ENCODE measurements around the gene RGS6.
A peak's percentile ranks its signal among the peaks of the same experiment; 100 is the strongest.

Gene RGS6

DNA sequence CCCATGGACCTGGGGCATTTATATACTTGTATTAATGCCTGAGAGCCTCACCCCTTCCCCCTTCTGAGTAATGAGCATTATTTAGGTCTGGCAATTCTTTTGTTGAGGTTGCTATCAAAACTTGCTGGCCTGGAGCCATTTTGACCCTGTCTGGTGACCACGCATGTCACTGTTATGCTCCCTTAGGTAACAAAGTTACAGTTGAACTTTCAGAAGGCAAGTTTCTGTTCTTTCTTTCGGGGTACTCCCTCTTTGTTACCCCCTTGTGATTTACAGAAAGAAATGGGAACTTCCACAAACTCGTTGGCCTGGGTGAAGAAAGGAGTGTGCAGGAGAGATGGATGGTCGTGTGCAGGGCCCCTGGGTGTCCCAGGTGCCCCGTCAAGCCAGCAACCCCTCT, 656.3 kb downstream of the RGS6 start:
- DNase-seq (ENCODE audit: low read depth): no peak

DNA sequence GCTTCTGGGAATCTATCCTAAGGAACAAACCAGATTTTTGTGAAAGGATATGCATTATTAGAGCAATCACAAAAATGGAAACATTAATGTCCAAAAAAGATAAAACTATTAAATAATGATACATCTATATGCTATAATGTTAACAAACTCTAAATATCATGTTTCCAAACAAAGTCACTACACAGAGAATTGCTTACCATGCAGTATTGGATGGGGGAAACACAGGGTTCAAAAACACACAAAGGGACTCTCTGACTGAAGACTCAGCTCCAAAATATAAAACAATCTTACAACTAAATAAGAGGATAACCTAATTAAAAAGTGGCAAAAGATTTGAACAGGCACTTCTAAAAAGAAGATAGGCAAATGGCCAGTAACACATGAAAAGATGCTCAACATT, 657.4 kb downstream of the RGS6 start:
- DNase-seq (ENCODE audit: low read depth): no peak

DNA sequence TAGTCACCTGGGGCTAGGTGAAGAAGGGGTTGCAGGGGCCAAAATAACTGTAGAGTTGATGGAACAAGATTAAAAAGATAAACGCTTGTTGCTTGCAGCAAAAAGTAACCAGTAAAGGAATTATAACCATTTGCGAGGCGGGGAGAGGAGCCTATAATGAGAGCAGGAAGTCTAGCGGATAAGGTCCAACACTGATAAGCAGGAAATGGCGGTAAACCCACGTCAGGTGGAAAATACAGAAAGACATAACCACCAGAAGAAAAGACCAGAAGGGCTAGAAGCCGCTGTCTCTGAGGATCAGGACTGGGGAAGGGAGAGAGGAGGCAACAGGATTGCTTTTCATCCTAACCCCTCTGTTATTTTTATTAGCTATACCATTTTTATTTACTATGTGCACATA, 658.3 kb downstream of the RGS6 start:
- DNase-seq (ENCODE audit: low read depth): no peak

DNA sequence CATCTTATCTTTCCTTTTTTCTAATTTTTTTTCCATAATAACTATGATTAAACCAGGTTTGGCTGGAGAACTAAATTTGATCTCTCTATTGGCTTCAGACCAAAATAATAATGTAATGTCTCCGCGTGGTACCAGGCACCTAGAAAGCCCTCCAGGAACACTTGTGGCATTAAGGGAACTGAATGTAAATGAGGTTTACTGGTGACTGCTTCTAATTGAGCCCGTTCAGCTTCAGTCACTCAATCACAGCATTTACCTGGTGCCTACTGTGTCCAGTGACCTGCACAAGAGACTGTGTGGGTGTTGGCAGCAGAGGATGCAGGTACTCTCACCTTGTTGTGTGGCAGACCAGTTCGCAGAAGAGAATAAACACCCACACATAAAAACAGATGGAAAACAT, 659.2 kb downstream of the RGS6 start:
- DNase-seq (ENCODE audit: low read depth): no peak

DNA sequence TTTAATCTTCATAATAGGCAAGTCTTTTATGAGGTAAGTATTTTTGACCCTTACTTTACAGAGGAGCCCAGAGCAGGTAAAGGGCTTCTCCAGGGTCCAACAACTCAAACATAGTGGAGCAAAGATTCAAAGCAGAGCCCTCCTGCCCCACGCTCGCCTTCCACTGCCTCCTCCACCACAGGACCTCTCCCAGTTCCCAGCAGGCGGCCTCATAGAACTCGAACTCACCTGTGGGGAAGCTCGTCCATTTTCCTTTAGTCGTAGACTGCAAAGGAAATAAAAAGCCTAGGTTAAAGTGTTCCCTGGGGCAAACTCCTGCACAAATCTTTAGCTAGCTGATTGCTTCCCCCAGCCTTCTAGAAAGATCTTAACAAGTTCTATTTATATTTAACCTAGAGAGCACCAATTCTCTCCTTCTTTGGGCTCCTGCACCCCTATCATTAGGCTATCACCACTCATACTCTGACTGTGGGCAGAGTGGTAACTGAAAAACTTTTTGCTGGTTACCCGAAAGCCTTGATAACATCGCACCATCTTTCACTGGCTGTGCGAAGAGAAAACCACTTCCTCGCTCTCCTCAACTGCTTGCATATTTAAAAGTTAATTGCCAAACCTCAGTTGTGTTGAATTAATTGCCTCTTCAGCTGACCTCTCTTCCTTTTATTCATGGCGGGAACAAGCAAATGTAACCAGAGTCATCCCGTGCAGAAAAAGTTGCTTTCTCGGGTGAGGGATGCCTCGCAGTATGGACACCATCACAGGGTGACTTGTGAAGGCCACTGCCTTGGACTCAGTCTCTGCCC, 662.1 kb downstream of the RGS6 start:
- DNase-seq (ENCODE audit: low read depth): no peak

DNA sequence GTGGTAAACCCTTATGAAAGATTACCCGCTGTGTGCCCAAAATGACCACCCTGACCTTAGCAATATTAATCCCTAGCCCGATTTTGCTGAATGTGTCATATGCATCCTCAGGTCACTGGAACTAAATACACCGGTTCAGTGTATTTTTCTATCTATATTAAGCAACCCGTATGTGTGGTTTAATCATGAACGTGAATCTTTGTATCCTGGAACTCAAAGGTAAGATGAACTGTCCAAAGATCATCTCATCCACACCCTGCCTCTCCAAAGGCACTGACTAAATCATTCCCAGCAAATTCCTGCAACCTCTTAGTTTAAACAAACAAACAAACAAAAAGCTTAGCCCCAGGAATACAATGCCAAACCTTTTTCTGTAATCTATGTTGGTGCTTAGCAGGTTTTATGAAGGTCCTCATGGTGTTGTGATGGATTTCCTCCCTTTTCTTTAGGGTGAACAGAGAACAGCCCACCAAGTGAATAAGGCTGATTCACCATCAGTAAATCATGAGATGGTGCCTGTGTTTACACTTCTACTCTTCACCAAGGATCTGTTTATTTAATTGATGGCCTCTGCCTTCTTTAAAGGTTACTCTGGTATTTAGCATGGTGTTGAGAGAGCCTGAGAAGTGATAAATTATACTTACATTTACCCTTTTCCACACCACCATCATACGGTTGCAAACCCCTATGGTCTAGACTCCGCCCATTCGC, 663.1 kb downstream of the RGS6 start:
- no peak for DNase-seq (ENCODE audit: low read depth)

DNA sequence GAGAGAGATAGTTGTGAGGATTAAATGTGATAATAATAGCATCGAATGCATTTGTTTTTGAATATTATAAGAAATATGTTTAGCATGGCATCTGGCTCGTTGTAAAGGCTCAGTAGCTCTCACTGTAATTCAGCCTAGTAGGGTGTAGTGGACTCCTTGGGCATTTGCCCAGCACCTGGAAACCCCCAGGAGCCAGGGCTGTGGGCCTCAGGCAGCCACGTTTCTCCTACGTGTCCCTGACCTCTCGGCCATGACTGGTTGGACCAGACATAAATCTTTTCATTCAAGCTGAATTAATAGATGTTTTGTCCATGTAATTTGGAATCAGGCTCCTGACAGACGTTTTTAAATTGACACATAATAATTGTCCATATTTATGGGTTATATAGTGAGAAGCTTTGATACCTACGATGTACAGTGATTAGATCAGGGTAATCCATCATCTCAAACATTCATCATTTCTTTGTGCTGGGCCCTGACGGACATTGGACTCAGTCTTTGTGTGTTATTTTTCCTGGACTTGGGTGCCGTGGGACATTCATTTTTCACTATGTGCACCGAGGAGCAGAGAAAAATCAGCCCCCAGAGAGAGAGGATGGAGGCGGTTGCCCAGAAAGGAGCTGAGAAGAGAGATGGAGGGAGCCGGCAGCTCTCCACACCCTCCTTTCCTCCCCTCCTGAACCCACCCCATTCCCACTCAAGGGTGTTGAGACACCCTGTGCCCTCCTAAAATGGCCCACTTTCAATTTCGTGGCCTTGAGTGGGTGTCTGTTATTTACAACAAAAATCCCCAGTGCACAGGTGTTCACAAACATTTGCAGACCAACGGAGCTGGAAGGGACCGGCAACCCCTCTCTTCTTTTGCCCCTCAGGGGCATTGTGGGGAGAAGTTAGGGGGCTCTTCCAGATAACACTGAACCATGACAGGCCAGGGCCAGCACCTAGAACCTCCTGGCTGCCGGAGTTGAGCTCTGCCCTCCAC, 665.3 kb downstream of the RGS6 start:
- DNase-seq (ENCODE audit: low read depth): no peak

DNA sequence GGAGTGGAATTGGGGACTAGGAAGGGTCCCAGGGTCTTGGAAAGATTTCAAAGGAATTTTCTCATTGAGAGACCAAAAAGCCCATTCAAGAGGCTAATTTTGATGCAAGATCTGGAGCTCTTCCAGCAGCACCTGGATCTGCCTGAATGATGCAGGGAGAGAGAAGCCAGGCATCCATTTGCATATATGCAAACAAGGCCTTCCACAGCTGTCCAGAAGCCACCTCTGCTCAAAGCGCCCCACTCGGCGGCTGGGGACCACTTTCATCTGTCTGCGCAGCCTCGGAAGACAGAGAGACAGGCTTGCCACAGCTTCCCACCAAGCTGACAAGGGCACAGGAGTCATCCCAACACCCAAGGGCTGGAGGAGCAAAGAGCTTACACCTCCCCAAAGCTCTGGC, 666.1 kb downstream of the RGS6 start:
- no peak for DNase-seq (ENCODE audit: low read depth)

DNA sequence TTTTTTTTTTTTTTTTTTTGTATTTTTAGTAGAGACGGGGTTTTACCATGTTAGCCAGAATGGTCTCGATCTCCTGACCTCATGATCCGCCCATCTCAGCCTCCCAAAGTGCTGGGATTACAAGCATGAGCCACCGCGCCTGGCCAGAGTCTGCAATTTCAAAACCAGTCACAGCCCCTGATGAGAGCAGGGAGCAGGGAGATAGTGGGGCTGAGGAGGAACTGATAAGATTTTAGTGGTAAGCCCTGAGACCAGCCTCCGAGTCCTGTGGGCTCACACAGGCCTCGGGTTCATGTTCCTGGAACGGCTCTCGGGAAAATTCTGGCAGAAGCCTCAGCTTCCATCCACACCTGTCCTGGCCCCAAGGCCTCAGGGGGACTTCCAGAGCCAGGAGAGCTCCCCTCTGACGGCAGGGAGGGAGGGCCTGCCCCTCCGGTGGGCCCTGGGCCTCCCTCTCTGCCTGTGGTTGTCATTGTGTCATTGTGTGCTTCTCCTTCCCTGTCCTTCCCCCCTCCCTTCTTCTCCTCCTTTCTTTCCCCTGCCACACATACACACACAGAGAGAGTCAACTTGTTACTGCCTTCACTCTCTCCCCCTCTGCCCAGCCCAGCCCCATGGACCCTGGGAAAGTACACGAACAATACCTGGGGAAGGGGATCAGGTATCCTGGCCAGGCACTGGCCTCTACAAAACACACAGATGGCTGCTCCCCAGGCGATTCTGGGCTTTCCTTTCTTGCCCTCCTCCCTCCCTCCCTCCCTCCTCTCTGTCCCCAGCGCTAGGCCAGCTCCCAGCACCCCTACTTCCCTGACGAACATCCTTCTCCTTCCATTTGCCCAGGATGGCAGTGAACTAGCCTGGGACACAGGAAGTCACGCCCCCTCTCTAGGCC, 667.6 kb downstream of the RGS6 start:
- DNase-seq (ENCODE audit: low read depth): no peak

DNA sequence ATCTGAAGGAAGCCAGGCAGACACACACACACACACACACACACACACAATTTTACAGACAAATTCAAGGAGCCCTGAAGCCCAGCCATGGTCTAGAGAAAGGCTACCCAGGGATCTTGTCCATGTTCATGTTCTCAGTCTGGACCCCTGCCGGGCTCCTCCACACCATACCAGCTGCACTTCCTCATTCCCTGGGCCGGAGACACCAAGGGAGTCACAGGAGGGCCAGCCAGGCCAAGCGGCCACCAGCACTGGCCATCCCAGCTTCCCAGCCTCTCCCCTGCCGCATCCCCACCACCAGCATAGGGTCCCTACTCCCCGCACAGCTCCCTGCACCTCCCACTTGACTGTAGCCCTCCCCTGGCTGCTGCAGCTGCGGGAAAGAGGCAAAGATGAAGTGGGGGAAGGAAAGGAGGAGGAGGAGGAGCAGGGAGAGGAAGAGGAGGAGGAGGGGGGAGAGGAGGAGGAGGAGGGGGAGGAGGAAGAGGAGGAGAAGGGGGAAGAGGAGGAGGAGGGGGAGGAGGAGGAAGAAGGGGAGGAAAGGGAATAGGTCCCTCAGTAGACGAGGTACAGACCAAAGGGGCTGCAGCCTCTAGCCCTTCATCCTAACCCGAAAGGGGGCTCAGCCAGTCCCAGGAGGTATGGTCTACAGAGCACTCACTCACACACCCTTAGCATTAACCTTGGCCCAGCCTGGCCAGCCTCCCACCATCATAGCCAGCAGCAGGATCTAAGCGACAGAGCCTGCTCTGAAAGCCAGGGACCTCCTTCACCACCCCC, 668.5 kb downstream of the RGS6 start:
- no peak for DNase-seq (ENCODE audit: low read depth)

DNA sequence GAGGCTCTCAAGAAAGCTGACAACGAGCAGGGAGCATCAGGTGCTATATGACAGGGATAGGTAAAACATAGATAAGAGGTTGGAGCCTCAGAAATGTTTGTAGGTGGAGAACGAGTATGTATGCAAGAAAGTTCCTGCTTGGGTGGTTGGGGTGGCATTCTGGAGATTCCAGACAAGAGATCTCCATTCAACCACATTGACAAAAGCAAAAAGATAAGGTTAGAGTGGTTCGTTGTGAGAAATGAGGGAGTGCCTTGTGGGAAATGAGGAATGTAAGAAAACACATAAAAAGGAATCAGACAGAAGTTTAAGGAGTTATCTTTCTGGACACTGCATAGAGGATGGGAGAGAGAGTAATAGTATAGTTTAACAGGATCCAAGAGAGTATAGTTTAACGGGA, 671.4 kb downstream of the RGS6 start:
- peak; percentile 46 for DNase-seq (ENCODE audit: low read depth)

DNA sequence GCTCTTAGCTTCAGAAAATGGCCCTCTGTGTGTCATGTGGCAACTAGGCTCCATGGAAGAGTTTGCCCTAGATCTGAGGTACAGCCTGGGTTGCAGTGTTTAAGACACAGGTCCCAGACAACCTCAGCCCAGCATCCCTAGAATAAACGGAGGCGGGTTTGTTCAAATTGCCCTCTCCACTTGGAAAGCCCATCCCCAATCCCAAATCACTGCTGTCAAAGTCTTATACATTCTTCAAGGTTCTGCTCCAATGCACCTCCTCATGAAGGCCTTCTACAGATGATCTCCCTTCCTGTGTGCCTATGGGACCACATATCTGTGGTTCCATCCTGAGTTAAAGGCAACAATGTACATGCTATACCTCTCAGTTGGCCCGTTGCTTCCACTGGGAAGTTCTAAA, 671.9 kb downstream of the RGS6 start:
- no peak for DNase-seq (ENCODE audit: low read depth)

DNA sequence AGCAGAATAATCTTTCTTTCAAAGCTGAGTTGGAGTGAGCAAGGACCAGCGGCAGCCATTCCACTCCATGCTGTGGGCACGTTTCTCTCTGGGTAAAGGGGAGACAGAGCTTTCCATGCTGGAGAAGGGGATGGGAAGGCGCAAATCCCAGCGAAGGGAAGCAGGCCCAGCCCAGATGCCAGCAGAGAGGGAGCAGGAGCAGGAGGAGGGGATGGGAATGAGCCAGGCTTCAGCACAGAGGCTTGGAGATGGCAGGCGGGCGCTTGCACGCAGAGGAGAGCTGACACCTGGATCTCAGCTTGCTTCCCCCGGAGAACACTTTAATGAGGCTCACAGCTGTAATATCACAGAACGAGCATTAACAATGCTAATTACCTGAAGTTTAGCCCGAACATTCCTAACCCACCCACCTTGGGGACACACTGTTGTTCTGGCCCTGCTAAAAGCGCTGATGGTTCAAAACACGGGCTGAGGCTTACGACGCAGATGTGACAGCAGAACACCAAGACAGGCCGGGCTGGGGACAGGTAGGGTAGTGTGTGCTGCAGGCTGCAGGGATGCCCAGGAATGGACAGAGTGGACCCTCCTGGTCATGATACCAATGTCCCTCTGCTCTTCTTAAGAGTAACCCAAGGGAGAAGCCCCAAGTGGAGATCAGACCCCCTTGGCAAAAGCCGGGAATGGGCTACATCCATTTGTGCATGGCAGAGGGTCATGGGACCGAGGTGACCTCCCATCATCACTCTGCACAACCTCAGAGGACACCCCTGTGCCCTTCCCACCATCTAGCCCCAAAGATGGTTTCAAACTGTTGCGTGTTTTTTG, 673.1 kb downstream of the RGS6 start:
- no peak for DNase-seq (ENCODE audit: low read depth)

DNA sequence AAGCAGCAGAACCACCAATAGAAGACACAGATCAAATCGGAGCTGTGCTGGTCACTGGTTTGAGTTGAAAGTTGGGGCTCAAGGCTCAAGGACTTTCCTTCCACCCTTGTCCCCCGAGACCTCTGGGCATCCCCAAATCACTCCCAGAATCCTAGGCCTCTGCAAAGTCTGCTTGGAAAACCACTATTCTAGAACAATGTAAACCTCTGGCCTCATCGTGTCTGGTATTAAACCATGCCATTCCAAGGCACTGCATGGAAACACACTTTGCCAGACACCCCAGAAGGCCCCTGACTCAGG, 673.6 kb downstream of the RGS6 start:
- no peak for DNase-seq (ENCODE audit: low read depth)

DNA sequence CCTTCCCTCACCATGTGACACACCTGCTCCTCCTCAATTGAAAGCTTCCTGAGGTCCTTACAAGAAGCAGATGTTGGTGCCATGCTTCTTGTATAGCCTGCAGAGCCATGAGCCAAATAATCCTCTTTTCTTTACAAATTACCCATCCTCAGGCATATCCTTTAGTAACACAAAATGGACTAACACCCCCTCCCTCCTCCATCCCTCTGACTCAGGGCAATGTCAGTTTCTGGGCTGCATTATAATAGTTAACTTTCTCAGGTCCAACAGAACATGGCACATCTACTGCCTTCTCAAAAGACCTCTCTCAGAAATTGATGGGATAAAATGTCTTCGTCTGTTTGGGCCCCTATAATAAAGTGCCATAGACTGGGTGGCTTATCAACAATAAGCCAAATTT, 674.6 kb downstream of the RGS6 start:
- peak; percentile 16 for DNase-seq (ENCODE audit: low read depth)

DNA sequence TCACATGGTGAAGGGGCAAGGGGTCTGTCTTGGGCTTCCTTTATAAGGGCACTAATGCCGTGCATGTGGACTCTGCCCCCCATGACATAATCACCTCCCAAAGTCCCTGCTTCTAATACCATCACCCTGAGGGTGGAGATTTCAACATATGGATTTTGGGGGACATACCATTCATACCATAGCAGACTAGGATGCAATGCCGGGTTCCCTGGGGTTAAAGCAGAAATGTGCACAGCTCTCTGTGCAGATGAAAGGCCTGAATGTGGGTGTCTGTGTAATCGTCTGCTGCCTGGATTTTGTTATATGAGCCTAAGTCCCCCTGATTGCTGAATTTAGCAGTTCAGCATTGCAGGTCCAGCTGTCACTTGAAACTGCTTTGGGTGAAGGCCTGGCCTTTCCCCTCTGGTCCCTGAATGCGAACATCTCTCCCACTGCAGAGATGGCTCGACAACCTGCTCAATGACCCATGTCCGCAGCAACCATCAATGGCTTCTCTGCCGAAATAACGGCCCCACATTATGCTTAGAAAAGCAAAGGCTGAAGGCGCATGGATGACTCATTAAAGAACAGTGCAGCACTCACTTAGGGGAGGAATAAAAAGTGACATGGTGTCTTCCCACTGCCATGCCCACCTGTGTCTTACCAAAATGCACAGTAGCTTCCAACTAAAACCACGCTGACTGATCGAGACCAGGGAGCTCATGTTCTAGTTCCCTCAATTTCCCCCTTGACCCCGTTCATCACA, 675.3 kb downstream of the RGS6 start:
- DNase-seq (ENCODE audit: low read depth): peak; percentile 48

DNA sequence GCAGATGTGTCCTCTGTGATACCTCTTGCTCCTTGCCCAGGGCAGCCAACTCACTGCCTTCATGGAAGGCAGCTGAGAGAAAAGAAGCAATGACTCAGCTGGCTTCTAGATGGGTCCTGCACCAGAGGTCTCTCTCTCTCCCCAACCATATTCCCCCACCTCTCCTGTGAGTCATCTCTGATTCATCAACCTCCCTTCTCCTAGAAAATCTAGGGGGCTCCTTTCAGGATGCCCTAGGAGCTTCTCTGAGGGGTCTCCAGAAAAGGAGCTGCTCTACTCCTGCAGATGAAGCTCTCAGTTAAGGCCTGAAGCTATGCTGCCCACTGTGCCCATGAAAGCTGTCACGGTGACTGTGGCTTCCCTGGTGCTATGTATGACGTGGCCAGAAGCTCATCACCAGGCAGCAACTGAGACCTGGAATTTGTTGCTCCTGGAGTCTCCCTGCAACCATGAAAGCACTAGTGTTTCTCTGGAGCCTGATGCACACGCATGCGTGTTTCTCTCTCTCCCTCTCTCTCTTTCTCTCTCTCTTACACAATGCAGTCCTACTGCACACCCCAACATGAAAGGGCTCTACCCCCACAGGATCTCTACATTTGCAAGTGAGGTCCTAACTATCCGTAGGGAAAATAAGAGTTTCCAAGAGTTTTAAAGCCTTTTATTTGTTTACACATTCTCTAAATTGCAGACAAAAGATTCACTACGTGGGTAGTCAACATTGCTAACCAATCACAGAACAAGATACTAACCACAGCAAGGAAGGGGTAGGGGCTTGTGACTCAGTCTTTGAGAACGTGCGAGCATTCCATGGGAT, 676.4 kb downstream of the RGS6 start:
- peak; percentile 97 for DNase-seq (ENCODE audit: low read depth)

DNA sequence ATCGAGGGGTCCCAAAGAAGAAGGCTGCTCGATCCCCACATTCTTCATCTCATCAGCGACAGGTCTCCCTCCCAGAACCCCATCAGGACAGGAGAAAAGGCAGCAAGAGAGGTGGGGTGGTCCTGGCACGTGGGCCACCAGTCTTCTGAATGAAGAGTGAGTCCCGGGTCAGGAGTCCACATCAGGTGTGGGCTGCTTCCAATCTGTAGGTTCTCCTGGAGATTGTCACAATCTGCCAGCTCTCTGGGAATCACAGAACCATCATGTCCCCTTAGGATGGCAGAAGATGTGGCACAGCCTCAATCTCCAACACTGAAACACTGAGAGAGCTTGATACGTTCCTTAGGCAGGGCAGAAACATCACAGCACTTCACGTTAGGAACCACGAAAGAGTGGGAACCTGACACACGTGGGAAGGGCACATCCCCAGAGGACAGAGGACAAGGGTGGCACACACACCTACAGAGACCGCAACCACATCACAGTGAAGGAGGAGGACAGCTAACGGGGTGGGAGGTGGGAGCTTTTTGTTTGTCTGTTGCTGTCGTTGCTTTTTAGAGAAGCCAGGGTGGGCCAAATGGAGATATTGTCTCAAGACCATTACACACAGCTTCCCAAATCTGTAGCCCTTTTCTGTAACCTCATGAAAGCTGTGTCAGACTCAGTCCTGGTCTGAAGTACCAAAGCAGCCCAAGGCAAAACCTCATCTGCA, 677.1 kb downstream of the RGS6 start:
- no peak for DNase-seq (ENCODE audit: low read depth)

Measured in EH (cell line).